ENCODE measurements around the gene IGSF10.
A peak's percentile ranks its signal among the peaks of the same experiment; 100 is the strongest.
"Not testable (repeated sequence)": the region's sequence is repeated elsewhere in the genome, so short reads cannot be mapped to it uniquely, and the experiment has no call there.

The IGSF10 gene

GRCh38 chr3:151460774-151461450 lies at the start of gene IGSF10:
Gene IGSF10 (minus strand): TSS chr3:151461061. CDS start chr3:151458709, 2,352 bp downstream.
- DNase-seq, result peak; percentile 4

- not testable (repeated sequence) for DNase-seq
These were observed 48.7 kb upstream of the IGSF10 start for GRCh38 chr3:151509468-151510135.

- DNase-seq, result no peak
These were observed 43.7 kb upstream of the IGSF10 start for GRCh38 chr3:151504606-151505005.

- DNase-seq, result no peak
These were observed 42.2 kb upstream of the IGSF10 start for GRCh38 chr3:151503074-151503473.

- DNase-seq, result no peak
These were observed 41.2 kb upstream of the IGSF10 start for GRCh38 chr3:151501923-151502632.

- no peak for DNase-seq
These were observed 40.5 kb upstream of the IGSF10 start for GRCh38 chr3:151501171-151501922.

- no peak for DNase-seq
These were observed 38.3 kb upstream of the IGSF10 start for GRCh38 chr3:151499168-151499567.

GRCh38 chr3:151491525-151491924 lies 30.7 kb upstream of the IGSF10 start:
- DNase-seq, result no peak

- not testable (repeated sequence) for DNase-seq
These were observed 27.0 kb upstream of the IGSF10 start for GRCh38 chr3:151487833-151488232.

- no peak for DNase-seq
These were observed 23.2 kb upstream of the IGSF10 start for GRCh38 chr3:151483961-151484520.

- DNase-seq, result no peak
These were observed 22.6 kb upstream of the IGSF10 start for GRCh38 chr3:151483488-151483887.

- DNase-seq, result no peak
These were observed 19.6 kb upstream of the IGSF10 start for GRCh38 chr3:151480492-151480891.

- DNase-seq, result no peak
These were observed 18.6 kb upstream of the IGSF10 start for GRCh38 chr3:151479452-151479851.

GRCh38 chr3:151478335-151478697 lies 17.5 kb upstream of the IGSF10 start:
- DNase-seq, result no peak

GRCh38 chr3:151477591-151478334 lies 16.9 kb upstream of the IGSF10 start:
- DNase-seq, result no peak

GRCh38 chr3:151476344-151477018 lies 15.6 kb upstream of the IGSF10 start:
- DNase-seq, result no peak

GRCh38 chr3:151468284-151468917 lies 7.5 kb upstream of the IGSF10 start:
- DNase-seq, result peak; percentile 78

GRCh38 chr3:151467069-151467468 lies 6.2 kb upstream of the IGSF10 start:
- DNase-seq, result no peak

GRCh38 chr3:151462991-151463390 lies 2.1 kb upstream of the IGSF10 start:
- DNase-seq, result no peak

- DNase-seq, result no peak
These were observed 1.5 kb upstream of the IGSF10 start for GRCh38 chr3:151462278-151462780.

GRCh38 chr3:151460228-151460627 lies 633 bp downstream of the IGSF10 start:
- DNase-seq, result peak; percentile 7

Data from NCI-H510A treated with DMSO at 0.1 percent for 48 hours (cell line).